PC-9 (cell line): ENCODE results near the gene RANBP10. TPM values are rescaled to one million over a fixed set of nuclear protein-coding genes. Genes with fewer than 3 reads are reported as not detected.

ENCODE experiments used
- BruUV-seq: library from RNA; stranded (reverse); fragments of 400-500 nt; replicated peaks from 2 replicates; lab custom pipeline; 2021; lab: Mats Ljungman, UMichigan
- CTCF ChIA-PET: fragments of 300-600 bp; sonication (Branson Sonifier 250); formaldehyde crosslinking; loops from one replicate; lab custom pipeline; 2022; ENCODE audit warnings: antibody characterized with exemption; lab: Charles Lee
- POLR2A ChIA-PET: fragments of 300-600 bp; sonication (Branson Sonifier 250); formaldehyde crosslinking; loops from one replicate; lab custom pipeline; 2022; ENCODE audit warnings: antibody characterized with exemption; ENCODE audit not compliant: unreplicated experiment; lab: Charles Lee
- DNase-seq, 2 experiments: peaks; one replicate each; pipeline versions ENCODE4 v3.0.0 to v3.0.0-alpha.2; 2015 to 2022; ENCODE audit warnings: mixed read lengths in 1 of 2
- H2AFZ ChIP-seq: fragments of 200-600 bp; sonication (generic); 2 replicates; pipeline ENCODE4 v1.8.1; 2017; ENCODE audit warnings: antibody characterized with exemption
- H3F3A ChIP-seq: fragments of 200-600 bp; sonication (generic); 2 replicates; pipeline ENCODE4 v1.8.1; 2017; ENCODE audit warnings: antibody characterized with exemption, mild to moderate bottlenecking, low read depth; ENCODE audit not compliant: insufficient read depth
- H3K27ac ChIP-seq: fragments of 200-600 bp; sonication (generic); 2 replicates; pipeline ENCODE4 v1.6.1; 2016; ENCODE audit warnings: mixed run types
- H3K27me3 ChIP-seq: fragments of 200-600 bp; sonication (generic); 2 replicates; pipeline ENCODE4 v1.6.1; 2016; ENCODE audit warnings: low read depth, mixed run types; ENCODE audit not compliant: insufficient read depth
- H3K36me3 ChIP-seq: fragments of 200-600 bp; sonication (generic); 2 replicates; pipeline ENCODE4 v1.6.1; 2016; ENCODE audit warnings: low read depth, mixed run types
- H3K4me1 ChIP-seq: fragments of 200-600 bp; sonication (generic); replicated peaks from 2 replicates; pipeline ENCODE4 v1.6.1; 2016; ENCODE audit warnings: mixed run types; ENCODE audit not compliant: insufficient read depth
- H3K4me2 ChIP-seq: fragments of 200-600 bp; sonication (generic); 2 replicates; pipeline ENCODE4 v1.6.1; 2017; ENCODE audit warnings: mixed run types
- H3K4me3 ChIP-seq: fragments of 200-600 bp; sonication (generic); 2 replicates; pipeline ENCODE4 v1.6.1; 2016; ENCODE audit warnings: mixed run types
- H3K79me2 ChIP-seq: fragments of 200-600 bp; sonication (generic); 2 replicates; pipeline ENCODE4 v1.6.1; 2017; ENCODE audit warnings: low read depth, mixed run types
- H3K9me2 ChIP-seq: fragments of 200-600 bp; sonication (generic); 2 replicates; pipeline ENCODE4 v1.8.1; 2017; ENCODE audit warnings: mild to moderate bottlenecking; ENCODE audit not compliant: insufficient read depth
- H3K9me3 ChIP-seq: fragments of 200-600 bp; sonication (generic); 2 replicates; pipeline ENCODE4 v1.8.1; 2016; ENCODE audit warnings: low read depth; ENCODE audit not compliant: insufficient read depth
- H4K20me1 ChIP-seq: fragments of 200-600 bp; sonication (generic); 2 replicates; pipeline ENCODE4 v1.8.1; 2017; ENCODE audit not compliant: insufficient read depth
- CTCF ChIP-seq: fragments of 200-600 bp; sonication (generic); conservative IDR thresholded peaks from 2 replicates; pipeline ENCODE4 v1.6.1; 2017; ENCODE audit warnings: mixed run types, antibody characterized with exemption, mild to moderate bottlenecking, moderate library complexity
- EZH2 ChIP-seq: fragments of 200-600 bp; sonication (generic); IDR thresholded peaks from 2 replicates; pipeline ENCODE4 v1.8.0; 2017; ENCODE audit warnings: antibody characterized with exemption, low read depth
- intact Hi-C: fragments of 100-400 bp; cut with micrococcal nuclease; formaldehyde crosslinking; loops from one replicate; pipeline ENCODE4 v1.10.0; 2022; ENCODE audit not compliant: unreplicated experiment
- total RNA-seq: library from RNA; stranded (reverse); gene quantifications from 2 replicates; pipeline ENCODE4 v1.2.3, GENCODE V29; 2021

The RANBP10 gene
- total RNA-seq, 1 experiment from 2014 or later, result 21.0 TPM

- H3K4me2 ChIP-seq, result no peak overlapping the region
- H3K36me3 ChIP-seq, result no peaks in the 10 kb centered on the region
- ChIA-PET CTCF (no interaction called here), POLR2A (no interaction called here)
- H3K27me3 ChIP-seq, result no peaks in the 10 kb centered on the region
- H4K20me1 ChIP-seq, result no peaks in the 10 kb centered on the region
- H3K27ac ChIP-seq, result no peak overlapping the region
- intact Hi-C loops, result no loop called here
- no peaks in the 10 kb centered on the region for H3K9me3 ChIP-seq
- no peaks in the 10 kb centered on the region for H3K9me2 ChIP-seq
- H2AFZ ChIP-seq, result no peak overlapping the region
- no peaks in the 10 kb centered on the region for H3K4me1 ChIP-seq
- TF ChIP-seq EZH2 (no peak), CTCF (no peak)
- BruUV-seq, result no TSS peak
- no peak for DNase-seq
- 0 out of 2 replicates have a peak, but pooled peaks cover 2% of the 10 kb centered on the region for H3K79me2 ChIP-seq
- H3F3A ChIP-seq, result no peaks in the 10 kb centered on the region
- H3K4me3 ChIP-seq, result no peak overlapping the region
Observed at GRCh38 chr16:67790071-67790470, 16.3 kb downstream of the RANBP10 start.

- CTCF ChIA-PET, result no interaction called here
- no peak overlapping the region for H3K27ac ChIP-seq
- no peaks in the 10 kb centered on the region for H3K9me2 ChIP-seq
- no peak for DNase-seq
- H3K79me2 ChIP-seq, result peaks cover 6% of the 10 kb centered on the region; the same call in 1 of the 2 replicates
- H3K4me1 ChIP-seq, result no peaks in the 10 kb centered on the region
- no peaks in the 10 kb centered on the region for H4K20me1 ChIP-seq
- H3K36me3 ChIP-seq, result no peaks in the 10 kb centered on the region
- no peaks in the 10 kb centered on the region for H3F3A ChIP-seq
- no peak overlapping the region for H3K4me2 ChIP-seq
- TF ChIP-seq EZH2 (no peak), CTCF (no peak)
- H3K9me3 ChIP-seq, result no peaks in the 10 kb centered on the region
- POLR2A ChIA-PET, result no interaction called here
- no peak overlapping the region for H2AFZ ChIP-seq
- no peak overlapping the region for H3K4me3 ChIP-seq
- intact Hi-C loops, result no loop called here
- BruUV-seq, result no TSS peak
- H3K27me3 ChIP-seq, result no peaks in the 10 kb centered on the region
Observed at GRCh38 chr16:67786491-67786890, 19.9 kb downstream of the RANBP10 start.

GRCh38 chr16:67783353-67783725, 23.0 kb downstream of the RANBP10 start:
- no peak overlapping the region for H3K27ac ChIP-seq
- no peaks in the 10 kb centered on the region for H3K27me3 ChIP-seq
- H3F3A ChIP-seq, result no peaks in the 10 kb centered on the region
- H3K4me1 ChIP-seq, result no peaks in the 10 kb centered on the region
- H4K20me1 ChIP-seq, result peaks cover 3% of the 10 kb centered on the region
- no peak overlapping the region for H3K4me3 ChIP-seq
- no peak overlapping the region for H3K4me2 ChIP-seq
- H3K79me2 ChIP-seq, result peaks cover 6% of the 10 kb centered on the region; the same call in 1 of the 2 replicates
- no TSS peak for BruUV-seq
- no peaks in the 10 kb centered on the region for H3K9me3 ChIP-seq
- no peak for DNase-seq
- no peaks in the 10 kb centered on the region for H3K36me3 ChIP-seq
- no peak for TF ChIP-seq EZH2
- TF ChIP-seq CTCF, result no peak
- no peaks in the 10 kb centered on the region for H3K9me2 ChIP-seq
- CTCF ChIA-PET, result interaction anchor here (0.7 kb wide), 1 partner anchor 80 kb away, joined by 5 read pairs; no protein-coding TSS in a partner anchor
- no peak overlapping the region for H2AFZ ChIP-seq
- intact Hi-C loops, result no loop called here
- POLR2A ChIA-PET, result no interaction called here
